Kidney epithelial cell (primary cell): ENCODE data around the gene KDM4E. TPM values are rescaled to one million over a fixed set of nuclear protein-coding genes. Genes with fewer than 3 reads are reported as not detected.

Experiments
- DNase-seq: peaks from one replicate; pipeline ENCODE4 v3.0.0-alpha.2; 2010; ENCODE audit warnings: low read depth
- H3K27me3 ChIP-seq: 2 replicates; pipeline ENCODE4 v1.6.0; 2011; ENCODE audit warnings: low read length; ENCODE audit not compliant: control insufficient read depth, insufficient read depth
- H3K36me3 ChIP-seq: 2 replicates; pipeline ENCODE4 v1.5.1; 2011; ENCODE audit warnings: low read length; ENCODE audit not compliant: control insufficient read depth, insufficient read depth
- H3K4me3 ChIP-seq: 2 replicates; pipeline ENCODE4 v1.5.1; 2011; ENCODE audit warnings: low read depth, mild to moderate bottlenecking, control low read depth, low read length
- CTCF ChIP-seq: IDR thresholded peaks from 2 replicates; pipeline ENCODE4 v1.5.1; 2011; ENCODE audit warnings: mild to moderate bottlenecking, moderate library complexity, low read length, control low read depth, inconsistent platforms; ENCODE audit not compliant: insufficient read depth, poor library complexity, severe bottlenecking
- total RNA-seq: library from RNA; depleted of rRNA; stranded (reverse); fragments of >200 nt; gene quantifications from 2 replicates; pipeline ENCODE4 v1.2.3, GENCODE V29; 2015

KDM4E gene
- total RNA-seq, 1 donor from 2014 or later: not detected

GRCh38 chr11:95067841-95068219, 42.8 kb downstream of the KDM4E start:
- no peaks in the 10 kb centered on the region for H3K27me3 ChIP-seq
- peak overlapping the region; percentile 64 for H3K4me3 ChIP-seq
- DNase-seq: no peak
- no peaks in the 10 kb centered on the region for H3K36me3 ChIP-seq
- TF ChIP-seq CTCF: no peak

- DNase-seq: peak; percentile 95
These were observed 43.5 kb downstream of the KDM4E start for GRCh38 chr11:95068549-95068948.

GRCh38 chr11:95070471-95070870, 45.4 kb downstream of the KDM4E start:
- Histone ChIP-seq H3K27me3 (no peaks in the 10 kb centered on the region), H3K4me3 (no peak overlapping the region), H3K36me3 (no peaks in the 10 kb centered on the region)
- DNase-seq: no peak
- no peak for TF ChIP-seq CTCF

More at GRCh38 chr11:95068549-95068948, 43.5 kb downstream of the KDM4E start:
- H3K36me3 ChIP-seq: no peaks in the 10 kb centered on the region
- H3K4me3 ChIP-seq: peak overlapping the region; percentile 64
- TF ChIP-seq CTCF: no peak
- H3K27me3 ChIP-seq: no peaks in the 10 kb centered on the region

GRCh38 chr11:95072948-95073347, 47.9 kb downstream of the KDM4E start:
- TF ChIP-seq CTCF: no peak
- H3K36me3 ChIP-seq: no peaks in the 10 kb centered on the region
- no peaks in the 10 kb centered on the region for H3K27me3 ChIP-seq
- no peak for DNase-seq
- H3K4me3 ChIP-seq: no peak overlapping the region

GRCh38 chr11:95074792-95075563, 49.9 kb downstream of the KDM4E start:
- H3K36me3 ChIP-seq: no peaks in the 10 kb centered on the region
- no peaks in the 10 kb centered on the region for H3K27me3 ChIP-seq
- TF ChIP-seq CTCF: no peak
- no peak overlapping the region for H3K4me3 ChIP-seq
- no peak for DNase-seq

- peak; percentile 83 for DNase-seq
- no peaks in the 10 kb centered on the region for H3K36me3 ChIP-seq
- no peak for TF ChIP-seq CTCF
- no peak overlapping the region for H3K4me3 ChIP-seq
- H3K27me3 ChIP-seq: no peaks in the 10 kb centered on the region
These were observed 51.4 kb downstream of the KDM4E start for GRCh38 chr11:95076416-95076815.
